SK-N-SH treated with all-trans-retinoic acid at 6 μM for 48 hours (cell line): ENCODE data around the gene TRIM7.

Experiments
- ATAC-seq: fragments of 200-7000 bp; cut with Tn5 transposase; 3 replicates; pipeline ENCODE4 v1.9.1; 2020; ENCODE audit warnings: mild to moderate bottlenecking, moderate library complexity
- BACH2 ChIP-seq: fragments of 250-450 bp; sonication (Bioruptor Pico); IDR thresholded peaks from 2 replicates; pipeline ENCODE4 v1.9.0; 2021; ENCODE audit warnings: mild to moderate bottlenecking, borderline replicate concordance
- CSDC2 ChIP-seq: fragments of 250-450 bp; sonication (Bioruptor Pico); IDR thresholded peaks from 2 replicates; pipeline ENCODE4 v1.5.0; 2020; ENCODE audit warnings: mild to moderate bottlenecking, moderate library complexity
- POU6F1 ChIP-seq: fragments of 250-450 bp; sonication (Bioruptor Pico); IDR thresholded peaks from 2 replicates; pipeline ENCODE4 v1.8.0; 2021; ENCODE audit warnings: low read depth, mild to moderate bottlenecking, moderate library complexity, borderline replicate concordance
- ZFP3 ChIP-seq: fragments of 250-450 bp; sonication (Bioruptor Pico); IDR thresholded peaks from 2 replicates; pipeline ENCODE4 v1.5.0; 2020; ENCODE audit warnings: mild to moderate bottlenecking, moderate library complexity
- ZNF70 ChIP-seq: fragments of 450-650 bp; formaldehyde crosslinking; IDR thresholded peaks from 2 replicates; pipeline ENCODE4 v1.5.0; 2020; ENCODE audit warnings: mild to moderate bottlenecking, moderate library complexity

TRIM7 gene

GRCh38 chr5:181145133-181145532 lies 59.9 kb downstream of the TRIM7 start:
- TF ChIP-seq BACH2 (CRISPR knock-in tag): no peak
- no peak for TF ChIP-seq CSDC2 (CRISPR knock-in tag)
- no peak for TF ChIP-seq ZFP3
- TF ChIP-seq ZNF70 (CRISPR knock-in tag): no peak
- TF ChIP-seq POU6F1: no peak
- TF ChIP-seq, all 23 proteins: peak for 0
- ATAC-seq: no peak
